B cell (primary cell): ENCODE measurements around the gene COA7. TPM values are rescaled to one million over a fixed set of nuclear protein-coding genes. Genes with fewer than 3 reads are reported as not detected.
A peak's percentile ranks its signal among the peaks of the same experiment; 100 is the strongest.

ENCODE experiments used
- ATAC-seq: fragments of 200-7000 bp; cut with Tn5 transposase; one replicate; pipeline ENCODE4 v1.10.0; 2021; ENCODE audit warnings: low read depth, mild to moderate bottlenecking, moderate number of reproducible peaks, moderate library complexity
- CTCF ChIA-PET: fragments of 350-600 bp; sonication (Branson Sonifier 250); formaldehyde crosslinking; loops from one replicate; lab custom pipeline; 2021; ENCODE audit warnings: antibody characterized with exemption, inconsistent platforms; lab: Charles Lee
- POLR2A ChIA-PET: fragments of 350-600 bp; sonication (Branson Sonifier 250); formaldehyde crosslinking; loops from one replicate; lab custom pipeline; 2021; ENCODE audit warnings: antibody characterized with exemption; lab: Charles Lee
- DNase-seq: peaks from one replicate; pipeline ENCODE4 v3.0.0; 2013
- H2AFZ ChIP-seq: 2 replicates; pipeline ENCODE4 v1.6.1; 2012; ENCODE audit warnings: mild to moderate bottlenecking, low read depth, low read length; ENCODE audit not compliant: insufficient read depth, poor library complexity, severe bottlenecking
- H3K27ac ChIP-seq, 2 donors: 1 replicate in 1 of 2; 2 replicates in 1 of 2; pipeline ENCODE4 v1.5.1; 2012 to 2013; ENCODE audit warnings: low read length in 2 of 2, mild to moderate bottlenecking in 2 of 2, moderate library complexity in 1 of 2
- H3K27me3 ChIP-seq, 4 experiments: fragments of 200-600 bp in 1 of 4; sonication (generic) in 1 of 4; replicated peaks in 1 of 4; 1 replicate in 2 of 4; 2 replicates in 2 of 4; pipeline versions ENCODE4 v1.6.1 to v1.7.0; 2013 to 2016; ENCODE audit warnings: low read length in 3 of 4, mild to moderate bottlenecking in 2 of 4, mixed read lengths in 1 of 4, moderate library complexity in 1 of 4; ENCODE audit not compliant: insufficient read depth in 4 of 4, control insufficient read depth in 3 of 4; ENCODE audit errors: control extremely low read depth in 1 of 4
- H3K36me3 ChIP-seq, 2 experiments: replicated peaks in 1 of 2; 1 replicate in 1 of 2; 2 replicates in 1 of 2; pipeline versions ENCODE4 v1.6.1 to v1.7.1; 2013; ENCODE audit warnings: low read length in 1 of 2; ENCODE audit not compliant: insufficient read depth in 2 of 2, control insufficient read depth in 1 of 2; ENCODE audit errors: control extremely low read depth in 1 of 2, extremely low read depth in 1 of 2
- H3K4me1 ChIP-seq, 2 donors: fragments of 200-600 bp in 1 of 2; sonication (generic) in 1 of 2; 1 replicate in 1 of 2; 2 replicates in 1 of 2; pipeline versions ENCODE4 v1.5.1 to v1.6.1; 2013 to 2017; ENCODE audit warnings: low read length in 2 of 2; ENCODE audit not compliant: control insufficient read depth in 2 of 2, insufficient read depth in 2 of 2
- H3K4me2 ChIP-seq: replicated peaks from 2 replicates; pipeline ENCODE3; 2012; ENCODE audit warnings: mild to moderate bottlenecking, low read depth, low read length; ENCODE audit not compliant: poor library complexity, severe bottlenecking
- H3K4me3 ChIP-seq, 5 experiments: fragments of 200-600 bp in 1 of 5; sonication (generic) in 1 of 5; 1 replicate in 3 of 5; 2 replicates in 2 of 5; pipeline versions ENCODE4 v1.5.1 to v1.7.0; 2011 to 2016; ENCODE audit warnings: low read length in 4 of 5, mild to moderate bottlenecking in 4 of 5, low read depth in 2 of 5, control low read depth in 1 of 5, moderate library complexity in 1 of 5; ENCODE audit not compliant: insufficient read depth in 1 of 5; ENCODE audit errors: control extremely low read depth in 1 of 5, extremely low read depth in 1 of 5
- H3K79me2 ChIP-seq: fragments of 200-600 bp; sonication (generic); one replicate; pipeline ENCODE4 v1.6.0; 2016; ENCODE audit warnings: low read length; ENCODE audit not compliant: control insufficient read depth, insufficient read depth
- H3K9ac ChIP-seq: fragments of 200-600 bp; sonication (generic); 2 replicates; pipeline ENCODE4 v1.6.1; 2017; ENCODE audit warnings: mild to moderate bottlenecking, low read length, moderate library complexity
- H3K9me3 ChIP-seq, 3 donors: one replicate each; pipeline versions ENCODE4 v1.6.1 to v1.7.1; 2013; ENCODE audit warnings: low read length in 2 of 3; ENCODE audit not compliant: control insufficient read depth in 2 of 3, insufficient read depth in 1 of 3; ENCODE audit errors: control extremely low read depth in 1 of 3
- H4K20me1 ChIP-seq: 2 replicates; pipeline ENCODE4 v1.6.0; 2012; ENCODE audit warnings: mild to moderate bottlenecking, low read length; ENCODE audit not compliant: insufficient read depth, control insufficient read depth, poor library complexity, severe bottlenecking
- H3K27ac Mint-ChIP-seq: one replicate; pipeline ENCODE4 v1.8.0; 2021; ENCODE audit warnings: mixed read lengths
- H3K27me3 Mint-ChIP-seq: one replicate; pipeline ENCODE4 v1.8.0; 2021; ENCODE audit warnings: mixed read lengths
- H3K4me1 Mint-ChIP-seq: one replicate; pipeline ENCODE4 v1.8.0; 2021; ENCODE audit warnings: mixed read lengths
- H3K4me3 Mint-ChIP-seq: one replicate; pipeline ENCODE4 v1.8.0; 2021; ENCODE audit warnings: mixed read lengths
- H3K9me3 Mint-ChIP-seq: one replicate; pipeline ENCODE4 v1.8.0; 2022; ENCODE audit warnings: mixed read lengths; ENCODE audit not compliant: insufficient read depth
- EZH2 ChIP-seq: IDR thresholded peaks from 2 replicates; pipeline ENCODE4 v1.6.1; 2012; ENCODE audit warnings: borderline replicate concordance, low read depth, mild to moderate bottlenecking, moderate library complexity, low read length; ENCODE audit not compliant: insufficient read depth, poor library complexity, severe bottlenecking
- WGBS: methylation state at CpG from one replicate; pipeline ENCODE4 v1.1.5; 2013; ENCODE audit warnings: missing lambda C conversion rate; ENCODE audit not compliant: insufficient coverage; 5-methylcytosine and 5-hydroxymethylcytosine counted together
- intact Hi-C: fragments of 100-400 bp; cut with micrococcal nuclease; formaldehyde crosslinking; loops from one replicate; pipeline ENCODE4 v1.10.0; 2022
- polyA plus RNA-seq: library from polyadenylated mRNA; depleted of rRNA; stranded (reverse); fragments of >200 nt; gene quantifications from 2 replicates; pipeline ENCODE4 v1.2.3, GENCODE V29; 2012
- total RNA-seq, 2 donors: library from RNA; stranded (reverse); fragments of 120-200 nt in 1 of 2; gene quantifications; 1 replicate in 1 of 2; 2 replicates in 1 of 2; pipeline versions ENCODE4 v1.2.3 to v1.2.4, GENCODE V29; 2013 to 2022
- TF ChIP-seq, protein P1 (sequence below): fragments of 200-600 bp; IDR thresholded peaks from one replicate; pipeline ENCODE4 v1.8.0; 2022; ENCODE audit warnings: antibody characterized with exemption, mild to moderate bottlenecking

COA7 gene
- total and polyA plus RNA-seq, 2 donors (not counting 1 experiment from before 2014, with no cell fraction given), result 1.3 to 11.3 TPM

- intact Hi-C loops, result loop anchor here (5.0 kb wide), 1 partner anchor 63 kb away; the partner anchor contains the start of gene GPX7
- no peak for DNase-seq
- CTCF ChIA-PET, result interaction anchor here (0.5 to 3.8 kb wide), 17 partner anchors 9 to 538 kb away, joined by 3 to 42 read pairs (median 4); partner anchors contain the start of genes SHISAL2A and TUT4
- Histone ChIP-seq H4K20me1 (no peaks in the 10 kb centered on the region), H3K9ac (no peak overlapping the region), H3K4me2 (no peak overlapping the region), H3K4me1 (peaks cover 4 to 8% of the 10 kb centered on the region in 2 donors), H3K4me3 (no peak overlapping the region), H2AFZ (no peak overlapping the region), H3K27ac (peak overlapping the region in 1 of 2 donors; percentile 28), H3K9me3 (no peaks in the 10 kb centered on the region), H3K79me2 (peaks cover 11% of the 10 kb centered on the region), H3K36me3 (peaks cover 0 to 46% of the 10 kb centered on the region in 2 experiments), H3K27me3 (no peaks in the 10 kb centered on the region)
- POLR2A ChIA-PET, result interaction anchor here (0.7 to 2.3 kb wide), 5 partner anchors 28 to 172 kb away, joined by 3 to 9 read pairs (median 7); partner anchors contain the start of genes SHISAL2A and TUT4
- Mint-ChIP-seq H3K4me1 (peaks cover 21% of the 10 kb centered on the region), H3K27me3 (no peaks in the 10 kb centered on the region), H3K27ac (peak overlapping the region; percentile 74), H3K4me3 (no peak overlapping the region), H3K9me3 (no peaks in the 10 kb centered on the region)
- TF ChIP-seq EZH2, result no peak
- TF ChIP-seq, protein P1, sequence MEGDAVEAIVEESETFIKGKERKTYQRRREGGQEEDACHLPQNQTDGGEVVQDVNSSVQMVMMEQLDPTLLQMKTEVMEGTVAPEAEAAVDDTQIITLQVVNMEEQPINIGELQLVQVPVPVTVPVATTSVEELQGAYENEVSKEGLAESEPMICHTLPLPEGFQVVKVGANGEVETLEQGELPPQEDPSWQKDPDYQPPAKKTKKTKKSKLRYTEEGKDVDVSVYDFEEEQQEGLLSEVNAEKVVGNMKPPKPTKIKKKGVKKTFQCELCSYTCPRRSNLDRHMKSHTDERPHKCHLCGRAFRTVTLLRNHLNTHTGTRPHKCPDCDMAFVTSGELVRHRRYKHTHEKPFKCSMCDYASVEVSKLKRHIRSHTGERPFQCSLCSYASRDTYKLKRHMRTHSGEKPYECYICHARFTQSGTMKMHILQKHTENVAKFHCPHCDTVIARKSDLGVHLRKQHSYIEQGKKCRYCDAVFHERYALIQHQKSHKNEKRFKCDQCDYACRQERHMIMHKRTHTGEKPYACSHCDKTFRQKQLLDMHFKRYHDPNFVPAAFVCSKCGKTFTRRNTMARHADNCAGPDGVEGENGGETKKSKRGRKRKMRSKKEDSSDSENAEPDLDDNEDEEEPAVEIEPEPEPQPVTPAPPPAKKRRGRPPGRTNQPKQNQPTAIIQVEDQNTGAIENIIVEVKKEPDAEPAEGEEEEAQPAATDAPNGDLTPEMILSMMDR, result no peak
- WGBS, result 100% methylated on average over 3 of the region's 8 CpGs
- no peak for ATAC-seq
These were observed 32.9 kb downstream of the COA7 start for GRCh38 chr1:52665006-52665941.
